Natural killer cell (primary cell): Measurements from ENCODE around the gene GPX2. TPM values are rescaled to one million over a fixed set of nuclear protein-coding genes. Genes with fewer than 3 reads are reported as not detected.

ENCODE experiments used
- ATAC-seq, 3 donors: fragments of 150-1000 bp in 2 of 3; fragments of 200-7000 bp in 1 of 3; cut with Tn5 transposase; 1 replicate in 1 of 3; 2 replicates in 2 of 3; pipeline ENCODE4 v1.10.0; 2021; ENCODE audit warnings: mild to moderate bottlenecking in 2 of 3, moderate library complexity in 2 of 3
- DNase-seq, 2 donors: peaks; one replicate each; pipeline versions ENCODE4 v3.0.0 to v3.0.0-alpha.2; 2013 to 2021; ENCODE audit warnings: mixed read lengths in 1 of 2
- H3K27ac ChIP-seq: one replicate; pipeline ENCODE4 v1.5.1; 2013; ENCODE audit warnings: mild to moderate bottlenecking, low read length
- H3K27me3 ChIP-seq: one replicate; pipeline ENCODE4 v1.6.1; 2013; ENCODE audit warnings: low read length; ENCODE audit not compliant: control insufficient read depth, insufficient read depth
- H3K36me3 ChIP-seq: one replicate; pipeline ENCODE4 v1.6.1; 2013; ENCODE audit warnings: low read length; ENCODE audit not compliant: control insufficient read depth, insufficient read depth
- H3K4me1 ChIP-seq: one replicate; pipeline ENCODE4 v1.6.1; 2013; ENCODE audit warnings: low read length; ENCODE audit not compliant: control insufficient read depth, insufficient read depth
- H3K4me3 ChIP-seq: one replicate; pipeline ENCODE4 v1.5.1; 2013; ENCODE audit warnings: low read length
- H3K9me3 ChIP-seq: one replicate; pipeline ENCODE4 v1.6.1; 2013; ENCODE audit warnings: low read length; ENCODE audit not compliant: control insufficient read depth, insufficient read depth
- H3K27ac Mint-ChIP-seq, 2 donors: one replicate each; pipeline ENCODE4 v1.8.0; 2022; ENCODE audit warnings: mild to moderate bottlenecking in 2 of 2, mixed read lengths in 2 of 2, moderate library complexity in 1 of 2
- H3K27me3 Mint-ChIP-seq, 2 donors: one replicate each; pipeline ENCODE4 v1.8.0; 2022; ENCODE audit warnings: low read depth in 2 of 2, mixed read lengths in 2 of 2
- H3K36me3 Mint-ChIP-seq: one replicate; pipeline ENCODE4 v1.8.0; 2022; ENCODE audit warnings: mixed read lengths
- H3K4me1 Mint-ChIP-seq, 2 donors: one replicate each; pipeline ENCODE4 v1.8.0; 2022; ENCODE audit warnings: mixed read lengths in 2 of 2
- H3K4me3 Mint-ChIP-seq: one replicate; pipeline ENCODE4 v1.8.0; 2022; ENCODE audit warnings: mild to moderate bottlenecking, moderate library complexity, mixed read lengths
- H3K9me3 Mint-ChIP-seq, 2 donors: one replicate each; pipeline ENCODE4 v1.8.0; 2022; ENCODE audit warnings: mixed read lengths in 2 of 2
- WGBS: methylation state at CpG from one replicate; pipeline ENCODE4 v1.1.7; 2013; ENCODE audit warnings: missing lambda C conversion rate; ENCODE audit not compliant: insufficient coverage; 5-methylcytosine and 5-hydroxymethylcytosine counted together
- intact Hi-C: fragments of 100-400 bp; cut with micrococcal nuclease; formaldehyde crosslinking; loops from one replicate; pipeline ENCODE4 v1.14.2; 2022
- total RNA-seq, 4 donors: library from RNA; stranded (reverse); fragments of 120-200 nt in 1 of 4; gene quantifications; one replicate each; pipeline versions ENCODE4 v1.2.3 to v1.2.4, GENCODE V29; 2013 to 2022
- TF ChIP-seq, protein P1 (sequence below): fragments of 200-600 bp; IDR thresholded peaks from one replicate; pipeline ENCODE4 v1.8.0; 2022; ENCODE audit warnings: antibody characterized with exemption

Gene GPX2
- total RNA-seq, 3 donors from 2014 or later (not counting 1 experiment from before 2014, with no cell fraction given) = not detected

DNA sequence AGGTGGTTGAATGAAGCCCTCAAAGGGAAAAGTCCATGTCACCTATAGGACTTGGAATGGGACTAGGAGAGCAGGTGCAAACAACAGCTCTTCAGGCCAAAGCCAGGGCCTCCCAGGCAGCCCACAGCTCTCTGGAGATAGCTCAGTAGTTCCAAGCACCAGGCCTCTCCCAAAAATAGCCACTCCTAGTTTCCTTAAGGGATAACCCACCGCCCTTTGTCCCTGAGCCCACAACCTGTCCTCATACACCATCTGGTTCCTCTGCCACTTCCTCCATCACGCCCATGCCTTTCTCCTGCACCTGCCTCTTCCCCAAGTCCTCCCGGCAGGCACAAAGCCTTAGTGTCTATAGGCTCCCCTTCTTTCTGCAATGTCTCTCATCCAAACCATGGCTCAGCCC, 27.5 kb upstream of the GPX2 start:
- H3K9me3 Mint-ChIP-seq = no peaks in the 10 kb centered on the region

DNA sequence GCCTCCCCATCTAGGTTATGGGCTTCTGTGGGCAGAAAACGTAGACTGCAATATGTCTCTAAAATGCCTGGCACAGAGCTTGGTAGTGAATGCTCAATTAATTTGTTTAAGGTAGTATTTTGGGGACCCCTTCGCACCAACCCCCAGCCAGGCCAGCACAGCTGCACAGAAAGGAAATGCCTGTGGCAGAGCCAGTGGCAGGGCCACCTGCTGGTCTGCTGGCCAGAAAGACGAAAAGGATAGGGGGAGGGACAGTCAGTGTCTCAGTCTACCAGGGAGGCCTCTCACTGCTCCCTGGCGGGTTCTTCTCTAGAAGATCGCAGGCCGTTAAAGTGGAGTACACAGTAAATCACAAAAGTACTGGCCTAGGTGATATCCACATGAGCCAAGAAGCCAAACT, 26.1 kb upstream of the GPX2 start:
- H3K36me3 ChIP-seq = no peaks in the 10 kb centered on the region
- no peaks in the 10 kb centered on the region for H3K9me3 Mint-ChIP-seq
- intact Hi-C loops = no loop called here
- no peak overlapping the region for H3K27ac Mint-ChIP-seq
- H3K4me1 Mint-ChIP-seq = peaks cover 0 to 16% of the 10 kb centered on the region in 2 donors
- WGBS = 69% methylated on average over 6 of the region's 6 CpGs
- no peak for DNase-seq
- H3K9me3 ChIP-seq = no peaks in the 10 kb centered on the region
- H3K36me3 Mint-ChIP-seq = no peaks in the 10 kb centered on the region
- H3K4me1 ChIP-seq = peaks cover 18% of the 10 kb centered on the region
- TF ChIP-seq, protein P1, sequence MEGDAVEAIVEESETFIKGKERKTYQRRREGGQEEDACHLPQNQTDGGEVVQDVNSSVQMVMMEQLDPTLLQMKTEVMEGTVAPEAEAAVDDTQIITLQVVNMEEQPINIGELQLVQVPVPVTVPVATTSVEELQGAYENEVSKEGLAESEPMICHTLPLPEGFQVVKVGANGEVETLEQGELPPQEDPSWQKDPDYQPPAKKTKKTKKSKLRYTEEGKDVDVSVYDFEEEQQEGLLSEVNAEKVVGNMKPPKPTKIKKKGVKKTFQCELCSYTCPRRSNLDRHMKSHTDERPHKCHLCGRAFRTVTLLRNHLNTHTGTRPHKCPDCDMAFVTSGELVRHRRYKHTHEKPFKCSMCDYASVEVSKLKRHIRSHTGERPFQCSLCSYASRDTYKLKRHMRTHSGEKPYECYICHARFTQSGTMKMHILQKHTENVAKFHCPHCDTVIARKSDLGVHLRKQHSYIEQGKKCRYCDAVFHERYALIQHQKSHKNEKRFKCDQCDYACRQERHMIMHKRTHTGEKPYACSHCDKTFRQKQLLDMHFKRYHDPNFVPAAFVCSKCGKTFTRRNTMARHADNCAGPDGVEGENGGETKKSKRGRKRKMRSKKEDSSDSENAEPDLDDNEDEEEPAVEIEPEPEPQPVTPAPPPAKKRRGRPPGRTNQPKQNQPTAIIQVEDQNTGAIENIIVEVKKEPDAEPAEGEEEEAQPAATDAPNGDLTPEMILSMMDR = no peak
- H3K4me3 ChIP-seq = no peak overlapping the region
- no peak for ATAC-seq
- no peak overlapping the region for H3K27ac ChIP-seq
- H3K4me3 Mint-ChIP-seq = no peak overlapping the region
- H3K27me3 ChIP-seq = peaks cover 3% of the 10 kb centered on the region
- H3K27me3 Mint-ChIP-seq = no peaks in the 10 kb centered on the region

More for the DNA sequence above, 27.5 kb upstream of the GPX2 start:
- H3K27ac Mint-ChIP-seq = no peak overlapping the region
- Histone ChIP-seq H3K4me3 (no peak overlapping the region), H3K27me3 (peaks cover 3% of the 10 kb centered on the region), H3K9me3 (no peaks in the 10 kb centered on the region), H3K27ac (no peak overlapping the region), H3K4me1 (peaks cover 18% of the 10 kb centered on the region), H3K36me3 (no peaks in the 10 kb centered on the region)
- H3K4me3 Mint-ChIP-seq = no peak overlapping the region
- peaks cover 0 to 16% of the 10 kb centered on the region in 2 donors for H3K4me1 Mint-ChIP-seq
- DNase-seq = no peak
- no peak for ATAC-seq
- intact Hi-C loops = no loop called here
- no peaks in the 10 kb centered on the region for H3K36me3 Mint-ChIP-seq
- 57% methylated on average over 3 of the region's 3 CpGs for WGBS
- TF ChIP-seq, protein P1 = no peak
- no peaks in the 10 kb centered on the region for H3K27me3 Mint-ChIP-seq

DNA sequence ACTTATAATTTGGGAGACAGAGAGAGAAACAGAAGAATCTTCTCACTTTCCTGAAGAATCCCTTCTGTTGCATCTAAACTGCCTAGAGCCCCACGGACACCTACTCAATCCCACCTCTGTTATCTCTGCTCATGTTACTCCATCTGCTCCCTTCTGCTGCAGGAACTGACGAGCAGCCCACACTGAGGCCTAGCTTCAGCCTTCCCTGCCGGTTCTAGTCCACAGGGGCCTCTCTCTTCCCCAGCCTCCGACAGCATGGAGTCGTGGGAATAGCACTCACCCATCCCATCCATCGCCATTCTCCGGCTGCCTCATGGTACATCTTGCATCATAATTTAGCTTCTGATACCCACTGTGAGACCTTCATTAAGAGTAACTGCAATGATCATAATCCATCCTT, 25.6 kb upstream of the GPX2 start:
- no peaks in the 10 kb centered on the region for H3K27me3 Mint-ChIP-seq
- no peak overlapping the region for H3K27ac Mint-ChIP-seq
- no peaks in the 10 kb centered on the region for H3K36me3 Mint-ChIP-seq
- H3K36me3 ChIP-seq = no peaks in the 10 kb centered on the region
- no peak for DNase-seq
- ATAC-seq = no peak
- H3K4me1 Mint-ChIP-seq = peaks cover 0 to 16% of the 10 kb centered on the region in 2 donors
- no peaks in the 10 kb centered on the region for H3K9me3 ChIP-seq
- TF ChIP-seq, protein P1 = no peak
- peaks cover 18% of the 10 kb centered on the region for H3K4me1 ChIP-seq
- H3K27ac ChIP-seq = no peak overlapping the region
- no peak overlapping the region for H3K4me3 ChIP-seq
- intact Hi-C loops = no loop called here
- 94% methylated on average over 7 of the region's 7 CpGs for WGBS
- no peak overlapping the region for H3K4me3 Mint-ChIP-seq
- no peaks in the 10 kb centered on the region for H3K9me3 Mint-ChIP-seq
- peaks cover 3% of the 10 kb centered on the region for H3K27me3 ChIP-seq

DNA sequence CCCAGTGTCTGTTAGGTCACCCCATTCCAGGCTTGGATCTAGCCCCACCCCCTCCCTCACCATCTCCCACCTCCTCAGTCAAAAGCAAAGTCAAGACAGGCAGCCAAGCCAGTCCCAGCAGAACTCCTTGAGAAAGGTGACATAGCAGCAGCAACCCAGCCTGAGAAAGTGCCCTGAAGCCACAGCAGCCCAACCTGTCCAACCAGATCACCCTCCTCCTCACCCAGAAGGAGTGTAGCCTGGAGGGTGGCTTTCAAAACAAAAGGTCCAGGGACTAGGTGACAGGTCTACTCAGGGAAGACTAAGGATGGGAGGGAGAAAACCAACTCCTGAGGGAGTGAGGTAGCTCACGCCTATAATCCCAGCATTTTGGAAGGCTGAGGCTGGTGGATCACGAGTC, 24.4 kb upstream of the GPX2 start:
- TF ChIP-seq, protein P1 = no peak
- H3K36me3 ChIP-seq = no peaks in the 10 kb centered on the region
- no peak overlapping the region for H3K4me3 Mint-ChIP-seq
- H3K4me1 Mint-ChIP-seq = peaks cover 0 to 12% of the 10 kb centered on the region in 2 donors
- H3K27me3 Mint-ChIP-seq = no peaks in the 10 kb centered on the region
- no peak overlapping the region for H3K27ac ChIP-seq
- no peak overlapping the region for H3K4me3 ChIP-seq
- no peaks in the 10 kb centered on the region for H3K9me3 ChIP-seq
- no peaks in the 10 kb centered on the region for H3K36me3 Mint-ChIP-seq
- ATAC-seq (no peak), DNase-seq (no peak)
- H3K27me3 ChIP-seq = no peaks in the 10 kb centered on the region
- H3K4me1 ChIP-seq = peaks cover 12% of the 10 kb centered on the region
- no peak overlapping the region for H3K27ac Mint-ChIP-seq
- WGBS = 100% methylated on average over 2 of the region's 2 CpGs
- no peaks in the 10 kb centered on the region for H3K9me3 Mint-ChIP-seq
- intact Hi-C loops = no loop called here
